WTC11 (cell line): ENCODE results near the gene CANX. TPM values are rescaled to one million over a fixed set of nuclear protein-coding genes. Genes with fewer than 3 reads are reported as not detected.

Experiments
- ATAC-seq: fragments of 200-7000 bp; cut with Tn5 transposase; 2 replicates; pipeline ENCODE4 v1.10.0; 2021; ENCODE audit warnings: mild to moderate bottlenecking, moderate library complexity
- CTCF ChIA-PET: fragments of 300-600 bp; sonication (Branson Sonifier 250); formaldehyde crosslinking; loops from one replicate; lab custom pipeline; 2021; ENCODE audit warnings: antibody characterized with exemption; lab: Charles Lee
- POLR2A ChIA-PET: fragments of 350-600 bp; sonication (Branson Sonifier 250); formaldehyde crosslinking; loops from one replicate; lab custom pipeline; 2021; ENCODE audit warnings: antibody characterized with exemption; lab: Charles Lee
- DNase-seq: peaks from one replicate; pipeline ENCODE4 v3.0.0; 2021; ENCODE audit warnings: low spot score
- H3K27ac Mint-ChIP-seq: 2 replicates; pipeline ENCODE4 v1.8.0; 2021; ENCODE audit warnings: mixed read lengths
- H3K27me3 Mint-ChIP-seq: 2 replicates; pipeline ENCODE4 v1.8.0; 2021; ENCODE audit warnings: low read depth, mild to moderate bottlenecking, moderate library complexity, mixed read lengths
- H3K36me3 Mint-ChIP-seq: 2 replicates; pipeline ENCODE4 v1.8.0; 2021; ENCODE audit warnings: mixed read lengths
- H3K4me1 Mint-ChIP-seq: 2 replicates; pipeline ENCODE4 v1.8.0; 2022; ENCODE audit warnings: mixed read lengths
- H3K4me3 Mint-ChIP-seq: 2 replicates; pipeline ENCODE4 v1.8.0; 2021; ENCODE audit warnings: mild to moderate bottlenecking, moderate library complexity, mixed read lengths
- H3K9me3 Mint-ChIP-seq: 2 replicates; pipeline ENCODE4 v1.8.0; 2021; ENCODE audit warnings: mixed read lengths
- AFF4 ChIP-seq: sonication (generic); formaldehyde crosslinking; IDR thresholded peaks from 2 replicates; pipeline ENCODE4 v1.8.1; 2023; ENCODE audit warnings: mild to moderate bottlenecking, missing genetic modification reagents, borderline replicate concordance
- ARID4B ChIP-seq: sonication (generic); formaldehyde crosslinking; IDR thresholded peaks from 2 replicates; pipeline ENCODE4 v1.8.0; 2023; ENCODE audit warnings: missing genetic modification reagents, mild to moderate bottlenecking, borderline replicate concordance
- CBFB ChIP-seq: sonication (generic); formaldehyde crosslinking; IDR thresholded peaks from 2 replicates; pipeline ENCODE4 v1.8.1; 2022; ENCODE audit warnings: mild to moderate bottlenecking, low read depth, missing genetic modification reagents
- CTCF ChIP-seq: fragments of 200-600 bp; IDR thresholded peaks from 2 replicates; pipeline ENCODE4 v1.8.0; 2022; ENCODE audit warnings: antibody characterized with exemption
- FOXJ3 ChIP-seq: sonication (generic); formaldehyde crosslinking; IDR thresholded peaks from 2 replicates; pipeline ENCODE4 v1.9.0; 2021; ENCODE audit warnings: missing genetic modification reagents, mild to moderate bottlenecking, borderline replicate concordance
- FOXP1 ChIP-seq: sonication (generic); formaldehyde crosslinking; IDR thresholded peaks from 2 replicates; pipeline ENCODE4 v1.8.0; 2022; ENCODE audit warnings: missing genetic modification reagents, mild to moderate bottlenecking, moderate library complexity, borderline replicate concordance
- FOXP4 ChIP-seq: sonication (generic); formaldehyde crosslinking; IDR thresholded peaks from 2 replicates; pipeline ENCODE4 v1.8.0; 2022; ENCODE audit warnings: mild to moderate bottlenecking, missing genetic modification reagents
- GTF2I ChIP-seq: fragments of 250-450 bp; sonication (Bioruptor Pico); conservative IDR thresholded peaks from 2 replicates; pipeline ENCODE4 v1.4.0; 2021; ENCODE audit warnings: mild to moderate bottlenecking
- KAT7 ChIP-seq: sonication (generic); formaldehyde crosslinking; IDR thresholded peaks from 2 replicates; pipeline ENCODE4 v1.8.1; 2023; ENCODE audit warnings: missing genetic modification reagents, mild to moderate bottlenecking, borderline replicate concordance
- NR3C1 ChIP-seq: sonication (generic); formaldehyde crosslinking; conservative IDR thresholded peaks from 2 replicates; pipeline ENCODE4 v1.8.1; 2023; ENCODE audit warnings: low read depth, mild to moderate bottlenecking, missing genetic modification reagents
- TP53 ChIP-seq: sonication (generic); formaldehyde crosslinking; IDR thresholded peaks from 2 replicates; pipeline ENCODE4 v1.8.1; 2023; ENCODE audit warnings: mild to moderate bottlenecking, missing genetic modification reagents
- USF1 ChIP-seq: sonication (generic); formaldehyde crosslinking; IDR thresholded peaks from 2 replicates; pipeline ENCODE4 v1.8.0; 2022; ENCODE audit warnings: mild to moderate bottlenecking, missing genetic modification reagents
- ZBTB21 ChIP-seq: sonication (generic); formaldehyde crosslinking; IDR thresholded peaks from 2 replicates; pipeline ENCODE4 v1.8.1; 2023; ENCODE audit warnings: mild to moderate bottlenecking, missing genetic modification reagents, borderline replicate concordance
- ZNF219 ChIP-seq: sonication (generic); formaldehyde crosslinking; IDR thresholded peaks from 2 replicates; pipeline ENCODE4 v1.8.0; 2023; ENCODE audit warnings: missing genetic modification reagents, mild to moderate bottlenecking, borderline replicate concordance
- total RNA-seq: library from RNA; stranded (reverse); gene quantifications from 3 replicates; pipeline ENCODE4 v1.2.3, GENCODE V29; 2021

CANX gene
- total RNA-seq, 1 experiment from 2014 or later, result 611 TPM

GRCh38 chr5:179759581-179760551 lies 61.1 kb downstream of the CANX start (continued):
- no peak for TF ChIP-seq CTCF
- TF ChIP-seq FOXJ3 (CRISPR knock-in tag), result no peak
- TF ChIP-seq FOXP1 (CRISPR knock-in tag), result no peak
- no peak for TF ChIP-seq ARID4B
- no peak for TF ChIP-seq TP53 (CRISPR knock-in tag)
- TF ChIP-seq ZBTB21 (CRISPR knock-in tag), result no peak

GRCh38 chr5:179762079-179762780 lies 63.5 kb downstream of the CANX start:
- Mint-ChIP-seq H3K36me3 (peaks cover 18% of the 10 kb centered on the region), H3K27me3 (no peaks in the 10 kb centered on the region), H3K27ac (peak overlapping the region; percentile 91), H3K4me1 (peaks cover 41% of the 10 kb centered on the region), H3K4me3 (no peak overlapping the region), H3K9me3 (no peaks in the 10 kb centered on the region)
- TF ChIP-seq FOXP4 (no peak), KAT7 (no peak), ZNF219 (CRISPR knock-in tag) (no peak), NR3C1 (CRISPR knock-in tag) (no peak), CBFB (CRISPR knock-in tag) (no peak), AFF4 (CRISPR knock-in tag) (no peak), USF1 (CRISPR knock-in tag) (no peak), GTF2I (CRISPR knock-in tag) (no peak)
- ATAC-seq (peak; percentile 47), DNase-seq (no peak)
- ChIA-PET CTCF (interaction anchor here (0.5 to 2.8 kb wide), 22 partner anchors 8 to 321 kb away, joined by 3 to 39 read pairs (median 5); partner anchors contain the start of genes CBY3, LTC4S and MAML1), POLR2A (no interaction called here)
